Measurements from ENCODE around the gene PDLIM5.

PDLIM5 gene

DNA sequence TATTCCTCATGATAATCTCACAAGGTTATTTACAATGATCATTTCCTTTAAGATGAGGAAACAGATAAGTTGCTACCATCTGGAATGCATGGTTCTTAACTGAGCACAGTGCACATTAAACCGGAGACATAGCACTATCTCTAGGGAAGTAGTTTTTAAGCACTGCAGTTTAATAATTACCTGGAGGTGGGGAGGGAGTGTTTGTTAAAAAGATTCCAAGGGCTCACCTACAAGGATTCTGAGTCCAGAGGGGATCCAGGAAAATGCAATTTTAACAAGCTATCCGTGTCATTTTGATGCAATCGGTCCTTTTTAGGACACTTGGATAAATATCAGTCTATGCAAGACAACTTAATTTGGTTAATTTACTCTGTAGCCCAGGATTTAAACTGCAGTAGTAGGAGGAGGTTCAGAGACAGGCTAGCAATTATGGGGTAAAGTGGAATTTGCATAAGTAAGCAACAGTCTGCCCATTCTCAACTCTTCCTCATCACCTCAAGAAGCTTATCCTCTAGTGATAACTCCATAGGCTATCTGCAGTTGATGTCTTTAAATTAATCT, 2.8 kb upstream of the PDLIM5 start:
- no peaks in the 10 kb centered on the region for H3K36me3 ChIP-seq (ENCODE audit: control insufficient read depth, insufficient read depth, low read length)
- TF ChIP-seq, protein P1, sequence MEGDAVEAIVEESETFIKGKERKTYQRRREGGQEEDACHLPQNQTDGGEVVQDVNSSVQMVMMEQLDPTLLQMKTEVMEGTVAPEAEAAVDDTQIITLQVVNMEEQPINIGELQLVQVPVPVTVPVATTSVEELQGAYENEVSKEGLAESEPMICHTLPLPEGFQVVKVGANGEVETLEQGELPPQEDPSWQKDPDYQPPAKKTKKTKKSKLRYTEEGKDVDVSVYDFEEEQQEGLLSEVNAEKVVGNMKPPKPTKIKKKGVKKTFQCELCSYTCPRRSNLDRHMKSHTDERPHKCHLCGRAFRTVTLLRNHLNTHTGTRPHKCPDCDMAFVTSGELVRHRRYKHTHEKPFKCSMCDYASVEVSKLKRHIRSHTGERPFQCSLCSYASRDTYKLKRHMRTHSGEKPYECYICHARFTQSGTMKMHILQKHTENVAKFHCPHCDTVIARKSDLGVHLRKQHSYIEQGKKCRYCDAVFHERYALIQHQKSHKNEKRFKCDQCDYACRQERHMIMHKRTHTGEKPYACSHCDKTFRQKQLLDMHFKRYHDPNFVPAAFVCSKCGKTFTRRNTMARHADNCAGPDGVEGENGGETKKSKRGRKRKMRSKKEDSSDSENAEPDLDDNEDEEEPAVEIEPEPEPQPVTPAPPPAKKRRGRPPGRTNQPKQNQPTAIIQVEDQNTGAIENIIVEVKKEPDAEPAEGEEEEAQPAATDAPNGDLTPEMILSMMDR (IDR thresholded peaks at IDR 0.05; ENCODE audit: insufficient read depth, low read length, poor library complexity, severe bottlenecking) = no peak
- DNase-seq (ENCODE audit: extremely low read depth, insufficient read length) = no peak
- no peak overlapping the region for H3K4me3 ChIP-seq (replicated peaks; ENCODE audit: low read depth, low read length)
- H3K27me3 ChIP-seq (replicated peaks; ENCODE audit: control insufficient read depth, insufficient read depth, low read length) = no peaks in the 10 kb centered on the region

GRCh38 chr4:94451051-94451694, 569 bp upstream of the PDLIM5 start:
- DNase-seq (ENCODE audit: extremely low read depth, insufficient read length) = no peak
- Histone ChIP-seq H3K4me3 (replicated peaks; ENCODE audit: low read depth, low read length) (peak overlapping the region; percentile 64), H3K36me3 (ENCODE audit: control insufficient read depth, insufficient read depth, low read length) (no peaks in the 10 kb centered on the region), H3K27me3 (replicated peaks; ENCODE audit: control insufficient read depth, insufficient read depth, low read length) (no peaks in the 10 kb centered on the region)
- TF ChIP-seq, protein P1 (IDR thresholded peaks at IDR 0.05; ENCODE audit: insufficient read depth, low read length, poor library complexity, severe bottlenecking) = no peak

DNA sequence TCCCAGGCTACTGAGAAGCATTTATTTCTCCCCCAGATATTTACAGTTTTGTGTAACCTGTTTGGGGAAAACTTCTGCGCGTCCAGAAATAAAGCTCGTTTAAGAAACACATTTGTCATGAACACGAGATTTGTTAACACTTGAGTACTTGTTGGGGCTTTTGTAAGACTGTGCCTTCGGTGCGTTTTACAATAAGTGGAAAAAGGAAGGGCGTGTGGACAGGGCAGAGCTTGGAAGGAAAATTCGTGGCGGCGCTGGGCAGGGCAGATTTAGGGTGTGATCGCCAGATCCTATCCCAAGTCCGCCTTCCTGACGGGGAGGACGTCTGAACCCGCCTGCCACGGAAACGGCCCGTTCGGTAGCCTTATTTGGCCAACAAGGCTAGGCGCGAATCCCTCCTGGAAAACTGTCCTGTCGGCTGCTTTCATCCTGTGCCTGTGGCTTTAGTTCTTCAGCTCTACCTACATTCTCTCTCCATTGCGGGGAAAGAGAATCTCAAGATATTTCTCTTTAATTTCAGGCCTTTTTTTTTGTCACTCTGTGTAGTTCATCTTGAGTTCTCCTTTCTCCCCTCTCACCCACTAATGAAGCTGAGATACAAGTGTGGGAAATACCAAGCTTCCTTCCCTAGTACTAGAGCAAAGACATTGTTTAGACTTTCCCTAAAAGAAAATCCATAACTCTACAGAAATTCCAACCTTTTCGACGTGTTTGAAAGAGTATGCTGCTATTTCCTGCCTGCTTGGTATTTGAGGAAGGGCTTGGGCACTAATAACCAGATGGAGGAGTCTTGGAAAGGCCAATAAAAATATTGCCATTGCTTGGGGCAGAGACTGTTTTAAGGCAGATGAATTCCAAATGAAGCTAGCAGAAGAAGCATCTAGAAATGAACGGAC, 982 bp downstream of the PDLIM5 start:
- TF ChIP-seq, protein P1 (IDR thresholded peaks at IDR 0.05; ENCODE audit: insufficient read depth, low read length, poor library complexity, severe bottlenecking) = no peak
- no peaks in the 10 kb centered on the region; the same call in 1 of the 2 replicates for H3K36me3 ChIP-seq (ENCODE audit: control insufficient read depth, insufficient read depth, low read length)
- peak; percentile 40 for DNase-seq (ENCODE audit: extremely low read depth, insufficient read length)
- no peaks in the 10 kb centered on the region for H3K27me3 ChIP-seq (replicated peaks; ENCODE audit: control insufficient read depth, insufficient read depth, low read length)
- peak overlapping the region; percentile 88 for H3K4me3 ChIP-seq (replicated peaks; ENCODE audit: low read depth, low read length)

- Histone ChIP-seq H3K36me3 (ENCODE audit: control insufficient read depth, insufficient read depth, low read length) (no peaks in the 10 kb centered on the region; the same call in 1 of the 2 replicates), H3K27me3 (replicated peaks; ENCODE audit: control insufficient read depth, insufficient read depth, low read length) (no peaks in the 10 kb centered on the region), H3K4me3 (replicated peaks; ENCODE audit: low read depth, low read length) (peak overlapping the region; percentile 88)
- TF ChIP-seq, protein P1 (IDR thresholded peaks at IDR 0.05; ENCODE audit: insufficient read depth, low read length, poor library complexity, severe bottlenecking) = no peak
- DNase-seq (ENCODE audit: extremely low read depth, insufficient read length) = no peak
These were observed 1.7 kb downstream of the PDLIM5 start for GRCh38 chr4:94453391-94453963.

GRCh38 chr4:94454405-94454804, 2.7 kb downstream of the PDLIM5 start:
- Histone ChIP-seq H3K27me3 (replicated peaks; ENCODE audit: control insufficient read depth, insufficient read depth, low read length) (no peaks in the 10 kb centered on the region), H3K36me3 (ENCODE audit: control insufficient read depth, insufficient read depth, low read length) (no peaks in the 10 kb centered on the region; the same call in 1 of the 2 replicates), H3K4me3 (replicated peaks; ENCODE audit: low read depth, low read length) (no peak overlapping the region)
- no peak for DNase-seq (ENCODE audit: extremely low read depth, insufficient read length)
- TF ChIP-seq, protein P1 (IDR thresholded peaks at IDR 0.05; ENCODE audit: insufficient read depth, low read length, poor library complexity, severe bottlenecking) = no peak
